GM19023 (cell line): ENCODE data around the gene SLC5A12.
"Not testable (repeated sequence)": the region's sequence is repeated elsewhere in the genome, so short reads cannot be mapped to it uniquely, and the experiment has no call there.

Source experiments
- ATAC-seq: cut with Tn5 transposase; IDR thresholded peaks from one replicate; pipeline ENCODE4 v1.9.1; 2021; ENCODE audit warnings: mild to moderate bottlenecking, moderate library complexity; ENCODE audit not compliant: unreplicated experiment

The SLC5A12 gene

DNA sequence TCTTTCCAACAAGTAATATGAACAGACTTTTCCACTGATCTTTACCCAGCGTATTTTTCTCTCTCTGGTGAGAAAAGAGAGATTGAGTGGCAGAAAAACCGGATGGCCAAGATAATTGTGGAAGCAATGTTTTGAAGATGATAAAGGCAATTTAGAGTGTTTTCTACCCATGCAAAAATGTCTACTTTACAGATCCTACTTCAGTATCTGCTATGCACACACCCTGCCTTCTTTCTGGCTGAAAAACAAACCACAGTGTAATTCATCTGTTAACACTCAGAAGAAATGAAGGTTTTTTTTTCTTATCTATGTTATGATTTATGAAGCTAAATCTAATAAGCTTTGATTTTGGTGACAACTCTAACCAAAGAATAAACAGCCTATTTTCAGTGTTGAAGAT, 56.8 kb downstream of the SLC5A12 start:
- no peak for ATAC-seq

DNA sequence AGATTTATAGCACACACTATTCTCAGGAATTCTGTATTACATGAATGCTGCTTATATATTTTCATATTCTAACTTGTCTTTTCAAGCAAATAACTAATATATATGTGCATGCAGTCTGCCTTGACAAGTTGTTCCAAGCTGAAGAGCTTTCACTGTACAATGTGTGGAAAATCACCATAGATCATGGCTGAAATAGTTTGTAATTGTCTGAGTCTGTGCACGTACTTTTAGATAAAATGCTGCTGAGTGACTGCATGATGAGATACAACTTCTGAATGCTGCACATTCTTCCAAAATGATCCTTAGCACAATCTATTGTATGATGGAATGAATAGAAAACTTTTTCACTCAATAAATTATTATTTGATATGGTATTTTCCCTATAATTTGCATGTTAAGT, 58.9 kb downstream of the SLC5A12 start:
- no peak for ATAC-seq

GRCh38 chr11:26655287-26655686, 66.6 kb downstream of the SLC5A12 start:
- ATAC-seq, result no peak

DNA sequence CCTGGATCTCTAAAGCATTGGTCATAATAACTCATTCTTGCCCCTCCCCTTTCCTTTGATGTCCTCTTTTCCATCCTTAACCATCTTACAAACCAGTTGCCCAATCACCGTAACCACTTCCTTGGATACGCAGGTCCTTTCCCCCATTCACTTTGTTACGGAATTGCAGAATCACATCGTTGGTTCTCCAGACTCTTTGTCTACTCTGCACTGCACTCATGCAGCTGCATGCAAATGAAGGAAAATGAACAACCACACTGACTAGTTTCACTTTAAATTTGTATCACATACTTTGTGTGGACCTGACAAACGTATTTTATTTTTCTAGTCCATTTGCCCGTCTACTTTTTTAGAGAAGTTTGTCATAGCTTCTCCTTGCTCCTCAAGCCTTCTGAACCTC, 69.9 kb downstream of the SLC5A12 start:
- ATAC-seq, result no peak

DNA sequence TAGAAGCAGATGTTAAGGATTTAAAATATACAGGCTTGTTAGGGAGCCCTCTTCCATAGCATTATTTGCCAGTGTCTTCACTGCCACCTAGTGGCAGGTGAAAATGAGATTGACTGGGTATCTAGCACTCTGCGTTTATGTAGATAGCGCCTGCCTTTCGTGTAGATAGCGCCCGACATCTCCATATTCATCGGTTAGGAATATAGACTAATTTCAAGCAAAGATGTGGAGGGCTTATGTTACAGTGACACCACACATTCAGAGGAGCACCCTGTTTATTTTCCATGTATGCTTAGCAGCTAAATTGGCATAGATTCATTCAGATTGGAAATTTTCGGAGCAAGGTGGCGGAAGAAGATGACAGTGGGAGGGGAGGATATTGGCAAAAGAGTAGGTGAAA, 72.0 kb downstream of the SLC5A12 start:
- ATAC-seq, result peak; percentile 84

- not testable (repeated sequence) for ATAC-seq
These were observed 78.5 kb downstream of the SLC5A12 start for GRCh38 chr11:26643314-26643713.

DNA sequence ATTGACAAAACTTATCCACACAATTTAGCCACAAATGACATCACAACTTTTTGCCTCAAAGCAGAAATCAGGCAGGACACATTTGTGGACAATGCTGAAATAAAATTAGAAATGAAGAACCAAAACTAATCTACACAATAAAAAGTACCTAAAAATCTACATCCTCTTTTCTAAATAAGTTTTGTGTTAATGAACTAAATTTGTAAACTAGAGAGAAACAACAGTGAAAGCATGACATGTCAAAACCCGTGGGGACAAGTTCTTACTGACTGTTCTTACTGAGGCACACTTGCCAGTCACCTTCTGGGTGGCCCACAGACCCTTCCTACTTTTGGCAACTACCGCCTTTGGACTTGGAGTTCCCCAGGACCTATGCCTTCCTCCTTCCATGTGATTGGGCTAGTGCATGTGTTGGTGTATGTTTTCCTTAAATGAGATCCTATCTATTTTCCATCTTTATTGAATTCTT, 89.1 kb downstream of the SLC5A12 start:
- peak; percentile 78 for ATAC-seq

GRCh38 chr11:26626346-26626745, 95.5 kb downstream of the SLC5A12 start:
- no peak for ATAC-seq

DNA sequence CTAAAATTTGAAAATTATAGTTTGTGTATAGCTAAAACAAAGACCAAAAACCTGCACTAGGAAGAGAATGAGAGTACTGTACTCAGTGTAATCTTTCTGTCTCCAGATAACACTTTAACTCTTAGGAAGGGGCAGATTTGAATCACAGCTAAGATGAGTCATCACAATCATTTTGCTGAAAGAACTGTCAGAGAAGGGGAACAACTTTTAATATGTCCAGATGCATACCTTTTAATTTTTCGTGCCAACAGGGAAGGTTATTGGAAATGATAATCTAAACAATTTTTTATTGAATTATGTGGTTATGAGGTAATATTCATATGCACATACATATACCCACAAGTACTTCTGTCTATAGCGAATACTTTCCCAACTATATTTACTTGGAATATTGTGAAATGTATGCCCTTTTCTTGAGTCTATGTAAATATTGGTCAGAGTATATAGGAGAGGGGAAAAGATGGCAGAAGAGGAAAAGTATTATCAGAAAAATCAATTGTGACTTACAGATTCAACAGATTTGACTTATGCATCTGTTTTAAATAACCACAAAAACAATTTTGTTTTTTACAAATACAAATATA, 98.7 kb downstream of the SLC5A12 start:
- peak; percentile 50 for ATAC-seq

GRCh38 chr11:26622181-26622580, 99.7 kb downstream of the SLC5A12 start:
- ATAC-seq, result no peak

- no peak for ATAC-seq
These were observed 100.7 kb downstream of the SLC5A12 start for GRCh38 chr11:26621132-26621531.

DNA sequence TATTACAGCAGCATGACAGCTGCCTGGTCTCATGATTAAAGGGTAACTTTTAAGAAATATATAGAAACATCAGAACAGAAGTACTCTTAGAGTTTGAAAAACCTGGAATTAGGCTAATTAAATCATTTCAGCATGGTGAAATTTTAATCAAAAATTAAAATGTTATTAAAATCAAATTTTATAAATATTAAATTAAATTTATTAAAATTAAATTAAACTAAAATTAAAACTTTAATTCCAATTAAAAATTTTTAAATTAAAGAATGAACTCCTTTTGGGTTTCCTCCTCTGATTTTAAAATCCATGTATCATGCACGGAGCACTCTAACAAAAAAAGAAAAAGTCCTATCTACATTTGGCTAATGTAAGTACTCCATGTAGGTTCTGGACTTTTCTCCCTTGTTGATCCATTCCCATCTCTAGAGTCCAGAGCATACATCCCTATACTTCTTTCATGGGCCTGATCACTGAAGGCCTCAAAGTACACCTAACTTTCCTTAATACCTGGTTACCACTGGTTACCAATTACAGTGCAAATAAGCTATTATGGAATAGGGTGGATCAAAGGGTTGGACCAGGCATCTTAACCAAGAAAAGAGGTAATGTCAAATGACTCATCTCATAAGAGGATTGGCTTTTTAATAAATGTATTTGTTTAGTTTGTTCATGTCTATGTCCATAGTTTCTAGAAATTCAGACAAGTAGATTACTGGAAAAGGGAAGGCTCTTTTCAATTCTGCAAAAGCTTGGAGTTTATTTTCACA, 101.4 kb downstream of the SLC5A12 start:
- no peak for ATAC-seq

DNA sequence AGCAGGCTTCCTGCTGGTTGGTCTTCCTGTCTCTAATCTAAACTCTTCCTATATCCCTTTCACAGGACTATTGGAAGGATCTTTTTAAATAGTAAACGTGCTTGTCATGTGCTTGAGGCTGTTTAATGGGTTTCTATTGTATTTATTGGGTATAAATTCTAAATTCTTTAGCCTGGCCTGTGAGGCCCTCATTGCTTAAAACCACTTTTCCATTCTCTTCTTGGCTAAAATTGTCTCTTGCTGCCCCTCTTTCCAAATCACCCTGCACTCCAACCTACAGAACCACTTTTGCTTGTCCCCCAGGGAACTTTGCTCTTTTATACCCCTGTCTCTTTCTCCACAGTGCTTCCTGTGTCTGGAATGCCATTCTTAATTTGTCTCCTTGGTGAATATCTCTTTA, 103.4 kb downstream of the SLC5A12 start:
- ATAC-seq, result no peak
